HepG2 (cell line): ENCODE data around the gene LMAN1L. TPM values are rescaled to one million over a fixed set of nuclear protein-coding genes. Genes with fewer than 3 reads are reported as not detected.

Source experiments
- ATAC-seq: fragments of 200-7000 bp; cut with Tn5 transposase; 3 replicates; pipeline ENCODE4 v1.9.1; 2020; ENCODE audit warnings: mild to moderate bottlenecking, moderate library complexity
- BruUV-seq: library from RNA; stranded (reverse); fragments of 400-500 nt; replicated peaks from 2 replicates; lab custom pipeline; 2021; lab: Mats Ljungman, UMichigan
- CTCF ChIA-PET: fragments of 300-600 bp; formaldehyde crosslinking; extraction: SDS; loops from one replicate; lab custom pipeline; 2021; ENCODE audit warnings: low total read pairs, inconsistent platforms, low intra/inter-chr PET ratio; lab: Yijun Ruan, JAX
- POLR2A ChIA-PET: fragments of 350-600 bp; sonication (Branson Sonifier 250); formaldehyde crosslinking; loops from one replicate; lab custom pipeline; 2020; ENCODE audit warnings: antibody characterized with exemption, inconsistent platforms; lab: Yijun Ruan, JAX
- DNase-seq: peaks from one replicate; pipeline ENCODE4 v3.0.0-alpha.2; 2015; ENCODE audit warnings: low spot score
- FAIRE-seq: peaks from 3 replicates; lab custom pipeline; 2011; peaks lifted over from hg19 to GRCh38; lab: Jason Lieb, UNC
- H2AFZ ChIP-seq: one replicate; pipeline ENCODE4 v1.6.1; 2011; ENCODE audit warnings: low read length, inconsistent platforms
- H3K27ac ChIP-seq: fragments of 300-600 bp; 3 replicates; pipeline ENCODE4 v1.8.0; 2011; ENCODE audit warnings: mixed run types, mild to moderate bottlenecking, mixed read lengths, low read length, inconsistent platforms; ENCODE audit not compliant: insufficient read depth; ENCODE audit errors: extremely low read length
- H3K27me3 ChIP-seq, 2 experiments: fragments of 200-600 bp in 1 of 2; 2 replicates in 1 of 2; 3 replicates in 1 of 2; pipeline versions ENCODE4 v1.6.0 to v1.8.0; 2011; ENCODE audit warnings: low read length in 2 of 2, mild to moderate bottlenecking in 2 of 2, moderate library complexity in 2 of 2, inconsistent platforms in 1 of 2; ENCODE audit not compliant: insufficient read depth in 2 of 2, control insufficient read depth in 1 of 2
- H3K36me3 ChIP-seq, 2 experiments: fragments of 200-600 bp in 1 of 2; replicated peaks in 1 of 2; 2 replicates in 1 of 2; 3 replicates in 1 of 2; pipeline versions ENCODE4 v1.5.1 to v1.8.0; 2011; ENCODE audit warnings: low read length in 2 of 2, inconsistent platforms in 1 of 2; ENCODE audit not compliant: insufficient read depth in 2 of 2, control insufficient read depth in 1 of 2
- H3K4me1 ChIP-seq: 2 replicates; pipeline ENCODE4 v1.5.1; 2012; ENCODE audit warnings: low read length, inconsistent platforms; ENCODE audit not compliant: insufficient read depth
- H3K4me2 ChIP-seq: 2 replicates; pipeline ENCODE4 v1.6.0; 2011; ENCODE audit warnings: low read depth, low read length, inconsistent platforms
- H3K4me3 ChIP-seq, 3 experiments: fragments of 200-600 bp in 1 of 3; sonication (generic), shearing (Covaris generic) in 1 of 3; replicated peaks in 1 of 3; 2 replicates each; pipeline ENCODE4 v1.5.1; 2011 to 2016; ENCODE audit warnings: low read length in 3 of 3, inconsistent platforms in 2 of 3, low read depth in 2 of 3, mild to moderate bottlenecking in 2 of 3, control low read depth in 1 of 3, mixed read lengths in 1 of 3; ENCODE audit not compliant: insufficient read depth in 1 of 3
- H3K79me2 ChIP-seq: one replicate; pipeline ENCODE4 v1.6.1; 2011; ENCODE audit warnings: low read length, inconsistent platforms; ENCODE audit not compliant: insufficient read depth
- H3K9ac ChIP-seq: 2 replicates; pipeline ENCODE4 v1.6.0; 2011; ENCODE audit warnings: mild to moderate bottlenecking, low read depth, low read length, inconsistent platforms; ENCODE audit not compliant: insufficient read depth
- H3K9me3 ChIP-seq: 2 replicates; pipeline ENCODE4 v1.5.1; 2012; ENCODE audit warnings: mild to moderate bottlenecking, low read length
- H4K20me1 ChIP-seq: 2 replicates; pipeline ENCODE4 v1.6.0; 2011; ENCODE audit warnings: inconsistent platforms, mild to moderate bottlenecking, low read length, moderate library complexity; ENCODE audit not compliant: insufficient read depth
- ARNTL ChIP-seq: sonication (generic); formaldehyde crosslinking; IDR thresholded peaks from 2 replicates; pipeline ENCODE4 v1.4.0; 2020; ENCODE audit warnings: mild to moderate bottlenecking, missing genetic modification reagents
- ATF2 ChIP-seq: sonication (generic); formaldehyde crosslinking; IDR thresholded peaks from 2 replicates; pipeline ENCODE4 v1.4.0; 2020; ENCODE audit warnings: missing genetic modification reagents
- BCL3 ChIP-seq: sonication (generic); formaldehyde crosslinking; IDR thresholded peaks from 2 replicates; pipeline ENCODE4 v1.5.1; 2020; ENCODE audit warnings: mild to moderate bottlenecking, missing genetic modification reagents, moderate library complexity
- IRX3 ChIP-seq: sonication (generic); formaldehyde crosslinking; IDR thresholded peaks from 2 replicates; pipeline ENCODE4 v1.8.1; 2023; ENCODE audit warnings: mild to moderate bottlenecking, low read depth, missing genetic modification reagents, borderline replicate concordance
- SMAD3 ChIP-seq: sonication (generic); formaldehyde crosslinking; IDR thresholded peaks from 2 replicates; pipeline ENCODE4 v1.4.0; 2020; ENCODE audit warnings: missing genetic modification reagents
- ZNF234 ChIP-seq: sonication (generic); formaldehyde crosslinking; conservative IDR thresholded peaks from 2 replicates; pipeline ENCODE4 v1.5.1; 2020; ENCODE audit warnings: mild to moderate bottlenecking, missing genetic modification reagents
- ZNF484 ChIP-seq: sonication (generic); formaldehyde crosslinking; IDR thresholded peaks from 2 replicates; pipeline ENCODE4 v1.5.1; 2020; ENCODE audit warnings: mild to moderate bottlenecking, low read depth, missing genetic modification reagents, borderline replicate concordance
- ZNF549 ChIP-seq: sonication (generic); formaldehyde crosslinking; IDR thresholded peaks from 2 replicates; pipeline ENCODE4 v1.5.0; 2020; ENCODE audit warnings: missing genetic modification reagents
- ZNF766 ChIP-seq: sonication (generic); formaldehyde crosslinking; IDR thresholded peaks from 2 replicates; pipeline ENCODE4 v1.5.0; 2020; ENCODE audit warnings: missing genetic modification reagents, borderline replicate concordance
- WGBS: methylation state at CpG from one replicate; pipeline ENCODE4 v1.1.6; 2017; ENCODE audit warnings: low lambda C conversion rate; 5-methylcytosine and 5-hydroxymethylcytosine counted together
- in situ Hi-C: cut with HindIII; loops from 2 replicates; pipeline ENCODE4 v1.10.0; 2017; ENCODE audit warnings: low pct_unique_long_range_greater_than_20kb; ENCODE audit not compliant: extremely low pct_ligation_motif_present
- intact Hi-C: fragments of 100-400 bp; cut with micrococcal nuclease; formaldehyde crosslinking; loops from one replicate; pipeline ENCODE4 v1.10.0; 2022; ENCODE audit not compliant: unreplicated experiment
- polyA plus RNA-seq, 8 experiments: library from polyadenylated mRNA; depleted of rRNA in 3 of 8; stranded (reverse) in 7 of 8; unstranded in 1 of 8; fragments of >200 nt; fragmentation: Illumina TruSeq in 4 of 8; extraction: Trizol in 4 of 8; gene quantifications; 2 replicates each; pipeline versions ENCODE4 v1.2.1 to v1.2.3, GENCODE V29; 2011 to 2016; ENCODE audit warnings: low read depth in 4 of 8, missing spikeins in 1 of 8, mixed read lengths in 1 of 8; ENCODE audit not compliant: insufficient read depth in 1 of 8
- total RNA-seq, 5 experiments: library from RNA; depleted of rRNA; stranded (reverse); fragments of >200 nt; fragmentation: Illumina TruSeq; extraction: Trizol; gene quantifications; 2 replicates each; pipeline ENCODE4 v1.2.3, GENCODE V29; 2016; ENCODE audit warnings: low read depth in 1 of 5
- TF ChIP-seq, protein P1 (sequence below): sonication (generic); formaldehyde crosslinking; IDR thresholded peaks from 2 replicates; pipeline ENCODE4 v1.5.0; 2020; ENCODE audit warnings: missing genetic modification reagents, mild to moderate bottlenecking, borderline replicate concordance
- TF ChIP-seq, protein P2 (sequence below): sonication (generic); formaldehyde crosslinking; IDR thresholded peaks from 2 replicates; pipeline ENCODE4 v1.4.0; 2020; ENCODE audit warnings: missing genetic modification reagents, borderline replicate concordance

The LMAN1L gene
- total and polyA plus RNA-seq, 2 of the 13 experiments (the other 11 are each of a cell fraction or from before 2014, with no cell fraction given): not detected

- Histone ChIP-seq H2AFZ (no peak overlapping the region), H3K27me3 (peaks cover 3 to 28% of the 10 kb centered on the region in 2 experiments; a peak in 3 of 5 replicates), H3K4me1 (peaks cover 30% of the 10 kb centered on the region), H3K9ac (no peak overlapping the region)
- FAIRE-seq (no peak), DNase-seq (no peak)
- CTCF ChIA-PET: no interaction called here
- intact Hi-C loops: no loop called here
- TF ChIP-seq ARNTL (CRISPR knock-in tag) (no peak), ZNF234 (no peak), ZNF549 (CRISPR knock-in tag) (no peak), ATF2 (CRISPR knock-in tag) (no peak), SMAD3 (no peak), IRX3 (CRISPR knock-in tag) (no peak), BCL3 (no peak), ZNF484 (CRISPR knock-in tag) (no peak), ZNF766 (no peak)
- TF ChIP-seq, protein P1, sequence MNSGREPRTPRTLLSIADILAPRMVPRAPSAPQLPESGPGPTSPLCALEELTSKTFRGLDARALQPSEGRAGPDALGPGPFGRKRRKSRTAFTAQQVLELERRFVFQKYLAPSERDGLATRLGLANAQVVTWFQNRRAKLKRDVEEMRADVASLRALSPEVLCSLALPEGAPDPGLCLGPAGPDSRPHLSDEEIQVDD (CRISPR knock-in tag): no peak
- TF ChIP-seq, protein P2, sequence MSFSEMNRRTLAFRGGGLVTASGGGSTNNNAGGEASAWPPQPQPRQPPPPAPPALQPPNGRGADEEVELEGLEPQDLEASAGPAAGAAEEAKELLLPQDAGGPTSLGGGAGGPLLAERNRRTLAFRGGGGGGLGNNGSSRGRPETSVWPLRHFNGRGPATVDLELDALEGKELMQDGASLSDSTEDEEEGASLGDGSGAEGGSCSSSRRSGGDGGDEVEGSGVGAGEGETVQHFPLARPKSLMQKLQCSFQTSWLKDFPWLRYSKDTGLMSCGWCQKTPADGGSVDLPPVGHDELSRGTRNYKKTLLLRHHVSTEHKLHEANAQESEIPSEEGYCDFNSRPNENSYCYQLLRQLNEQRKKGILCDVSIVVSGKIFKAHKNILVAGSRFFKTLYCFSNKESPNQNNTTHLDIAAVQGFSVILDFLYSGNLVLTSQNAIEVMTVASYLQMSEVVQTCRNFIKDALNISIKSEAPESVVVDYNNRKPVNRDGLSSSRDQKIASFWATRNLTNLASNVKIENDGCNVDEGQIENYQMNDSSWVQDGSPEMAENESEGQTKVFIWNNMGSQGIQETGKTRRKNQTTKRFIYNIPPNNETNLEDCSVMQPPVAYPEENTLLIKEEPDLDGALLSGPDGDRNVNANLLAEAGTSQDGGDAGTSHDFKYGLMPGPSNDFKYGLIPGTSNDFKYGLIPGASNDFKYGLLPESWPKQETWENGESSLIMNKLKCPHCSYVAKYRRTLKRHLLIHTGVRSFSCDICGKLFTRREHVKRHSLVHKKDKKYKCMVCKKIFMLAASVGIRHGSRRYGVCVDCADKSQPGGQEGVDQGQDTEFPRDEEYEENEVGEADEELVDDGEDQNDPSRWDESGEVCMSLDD (CRISPR knock-in tag): no peak
- TF ChIP-seq, all 625 proteins: peak for 0
- no peak for ATAC-seq
- H4K20me1 ChIP-seq: no peaks in the 10 kb centered on the region
- H3K4me3 ChIP-seq: no peak overlapping the region; a peak in 1 of 6 replicates
- H3K4me2 ChIP-seq: no peak overlapping the region
- no peak overlapping the region for H3K27ac ChIP-seq
- 12% methylated on average over 4 of the region's 4 CpGs for WGBS
- in situ Hi-C loops: no loop called here
- H3K79me2 ChIP-seq: no peaks in the 10 kb centered on the region
- POLR2A ChIA-PET: interaction anchor here (0.6 kb wide), 1 partner anchor 25 kb away, joined by 3 read pairs; no protein-coding TSS in a partner anchor
- peaks cover 0 to 3% of the 10 kb centered on the region in 2 experiments; a peak in 1 of 5 replicates for H3K36me3 ChIP-seq
- H3K9me3 ChIP-seq: no peaks in the 10 kb centered on the region
- no TSS peak for BruUV-seq
Observed at GRCh38 chr15:74832826-74833225, 20.2 kb downstream of the LMAN1L start.
